ENCODE data around the gene ZG16.

DNA sequence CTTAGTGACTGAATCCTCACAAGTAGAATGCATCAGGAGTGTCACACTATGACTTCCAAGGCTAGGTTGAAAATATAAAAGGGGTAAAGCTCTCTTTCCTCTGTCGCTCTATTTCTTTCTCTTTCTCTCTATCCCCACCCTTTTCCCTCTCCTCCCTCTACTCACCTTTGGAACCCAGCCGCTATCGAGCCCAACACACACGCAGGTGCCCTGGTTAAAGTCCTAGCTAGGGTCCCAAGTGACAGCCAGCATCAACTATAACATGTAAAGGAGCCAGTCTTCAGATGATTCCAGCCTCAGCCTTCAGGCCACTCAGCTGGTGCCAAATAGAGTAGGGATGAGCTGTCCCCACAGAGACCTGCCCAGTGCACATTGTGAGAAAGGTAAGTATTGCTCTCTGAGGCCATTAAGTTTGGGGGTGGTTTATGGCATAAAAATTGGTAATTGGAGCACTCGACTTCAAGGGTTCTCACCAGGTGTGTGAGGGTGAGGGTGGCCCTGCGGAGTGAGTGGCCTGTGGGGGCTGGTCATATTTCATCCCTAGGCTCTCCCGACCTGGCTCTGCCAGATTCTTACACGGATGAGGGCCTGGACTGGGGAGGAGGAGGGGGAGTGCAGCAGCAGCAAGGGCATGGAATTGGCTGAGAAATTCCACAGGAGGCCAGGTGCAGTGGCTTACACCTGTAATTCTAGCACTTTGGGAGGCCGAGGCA is 17.3 kb upstream of the ZG16 start:
- TF ChIP-seq, protein P1, sequence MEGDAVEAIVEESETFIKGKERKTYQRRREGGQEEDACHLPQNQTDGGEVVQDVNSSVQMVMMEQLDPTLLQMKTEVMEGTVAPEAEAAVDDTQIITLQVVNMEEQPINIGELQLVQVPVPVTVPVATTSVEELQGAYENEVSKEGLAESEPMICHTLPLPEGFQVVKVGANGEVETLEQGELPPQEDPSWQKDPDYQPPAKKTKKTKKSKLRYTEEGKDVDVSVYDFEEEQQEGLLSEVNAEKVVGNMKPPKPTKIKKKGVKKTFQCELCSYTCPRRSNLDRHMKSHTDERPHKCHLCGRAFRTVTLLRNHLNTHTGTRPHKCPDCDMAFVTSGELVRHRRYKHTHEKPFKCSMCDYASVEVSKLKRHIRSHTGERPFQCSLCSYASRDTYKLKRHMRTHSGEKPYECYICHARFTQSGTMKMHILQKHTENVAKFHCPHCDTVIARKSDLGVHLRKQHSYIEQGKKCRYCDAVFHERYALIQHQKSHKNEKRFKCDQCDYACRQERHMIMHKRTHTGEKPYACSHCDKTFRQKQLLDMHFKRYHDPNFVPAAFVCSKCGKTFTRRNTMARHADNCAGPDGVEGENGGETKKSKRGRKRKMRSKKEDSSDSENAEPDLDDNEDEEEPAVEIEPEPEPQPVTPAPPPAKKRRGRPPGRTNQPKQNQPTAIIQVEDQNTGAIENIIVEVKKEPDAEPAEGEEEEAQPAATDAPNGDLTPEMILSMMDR (conservative IDR thresholded peaks at IDR 0.05 in 1 of 2, IDR thresholded peaks at IDR 0.05 in 1 of 2; ENCODE audit: extremely low read depth in 1 of 2, insufficient read depth in 1 of 2, low read depth in 1 of 2, low read length in 2 of 2), result no peak
- no peak for TF ChIP-seq EZH2 (IDR thresholded peaks at IDR 0.05; ENCODE audit: borderline replicate concordance, low read length)

All from mammary epithelial cell (primary cell).